Measurements from ENCODE around the gene CDC42BPA. TPM values are rescaled to one million over a fixed set of nuclear protein-coding genes. Genes with fewer than 3 reads are reported as not detected.

Gene CDC42BPA
- polyA plus RNA-seq, 3 donors = 0.20 to 0.45 (median 0.39) TPM

DNA sequence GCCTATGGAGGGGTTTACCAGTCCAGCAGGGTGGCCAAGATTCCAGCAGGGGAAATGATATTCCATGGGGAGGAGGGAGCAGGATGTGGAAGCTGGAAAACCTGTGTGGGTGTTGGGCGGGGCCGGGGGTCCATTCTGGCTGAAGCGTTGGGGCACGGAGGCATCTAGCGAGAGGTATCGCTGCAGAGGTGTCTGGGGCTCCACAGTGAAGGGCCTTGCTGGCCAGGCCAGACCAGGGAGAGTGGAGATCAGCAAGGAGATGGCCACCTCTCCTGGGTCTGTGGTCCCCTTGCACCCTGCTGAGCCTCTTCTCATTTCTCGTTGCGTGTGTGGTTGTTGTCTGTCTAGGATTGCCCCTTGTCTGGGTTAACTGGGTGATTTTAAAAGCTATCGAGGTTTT, 372.0 kb downstream of the CDC42BPA start:
- H3K9ac ChIP-seq (ENCODE audit: insufficient read depth, low read length, poor library complexity, severe bottlenecking) = no peak overlapping the region
- intact Hi-C loops (cut with micrococcal nuclease) = no loop called here

DNA sequence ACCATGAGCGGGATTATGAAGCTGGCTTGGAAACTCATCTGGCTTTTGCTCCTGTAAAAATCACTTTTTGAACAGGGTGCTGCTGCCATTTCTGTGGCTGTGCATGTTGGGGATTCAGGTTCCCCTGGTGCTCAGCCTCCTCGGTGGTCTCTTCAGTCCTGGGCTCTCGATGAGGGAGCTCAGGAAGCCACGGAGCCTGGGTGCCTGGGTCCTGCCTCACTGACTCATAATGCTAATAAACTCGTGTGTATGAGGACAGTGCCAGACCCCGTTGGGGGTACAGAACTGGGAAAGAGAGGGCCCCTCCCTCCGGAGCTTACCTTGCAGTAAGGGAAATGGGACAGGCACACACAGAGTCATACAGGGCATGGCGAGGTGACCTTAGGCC, 372.4 kb downstream of the CDC42BPA start:
- H3K4me1 ChIP-seq (ENCODE audit: control insufficient read depth in 1 of 2, insufficient read depth in 2 of 2, low read length in 2 of 2) = peaks cover 13 to 26% of the 10 kb centered on the region in 2 donors

More for the DNA sequence above, 372.0 kb downstream of the CDC42BPA start:
- Histone ChIP-seq H3K4me1 (ENCODE audit: control insufficient read depth in 1 of 2, insufficient read depth in 2 of 2, low read length in 2 of 2) (peaks cover 13 to 26% of the 10 kb centered on the region in 2 donors), H3K27ac (ENCODE audit: low read depth in 1 of 2, low read length in 2 of 2) (peak overlapping the region in 1 of 2 donors; percentile 12), H3K79me2 (ENCODE audit: insufficient read depth, low read length) (peaks cover 100% of the 10 kb centered on the region), H3K4me2 (replicated peaks; ENCODE audit: extremely low read depth, low read length, poor library complexity, severe bottlenecking) (no peak overlapping the region), H3K27me3 (ENCODE audit: control insufficient read depth in 2 of 2, insufficient read depth in 2 of 2, low read length in 2 of 2) (no peaks in the 10 kb centered on the region), H4K20me1 (ENCODE audit: insufficient read depth, low read length) (peaks cover 96% of the 10 kb centered on the region), H3K4me3 (replicated peaks in 1 of 3; ENCODE audit: low read depth in 2 of 3, low read length in 3 of 3) (no peak overlapping the region), H3K36me3 (replicated peaks in 1 of 2; ENCODE audit: control insufficient read depth in 1 of 2, insufficient read depth in 2 of 2, low read length in 2 of 2) (peaks cover 0 to 10% of the 10 kb centered on the region in 2 donors), H3K9me3 (replicated peaks in 1 of 2; ENCODE audit: control insufficient read depth in 1 of 2, insufficient read depth in 1 of 2, low read length in 2 of 2) (no peaks in the 10 kb centered on the region), H2AFZ (ENCODE audit: insufficient read depth, low read depth, low read length, poor library complexity, severe bottlenecking) (no peak overlapping the region)
- peaks cover 0 to 4% (median 3%) of the 10 kb centered on the region in 7 donors for H3K9me3 Mint-ChIP-seq
- peaks cover 4 to 20% of the 10 kb centered on the region in 2 donors for H3K36me3 Mint-ChIP-seq
- H3K27ac Mint-ChIP-seq = no peak overlapping the region
- no peak overlapping the region for H3K4me3 Mint-ChIP-seq
- peaks cover 59% of the 10 kb centered on the region for H3K4me1 Mint-ChIP-seq
- no peak for TF ChIP-seq CTCF (IDR thresholded peaks at IDR 0.05)
- WGBS (ENCODE audit: insufficient coverage) = 100% methylated on average over 6 of the region's 9 CpGs
- no peak for DNase-seq
- peaks cover 0 to 2% (median 0%) of the 10 kb centered on the region in 3 donors for H3K27me3 Mint-ChIP-seq (ENCODE audit: low read depth in 3 of 3)

More for the DNA sequence above, 372.4 kb downstream of the CDC42BPA start:
- Histone ChIP-seq H3K4me2 (replicated peaks; ENCODE audit: extremely low read depth, low read length, poor library complexity, severe bottlenecking) (no peak overlapping the region), H3K4me3 (replicated peaks in 1 of 3; ENCODE audit: low read depth in 2 of 3, low read length in 3 of 3) (no peak overlapping the region), H3K36me3 (replicated peaks in 1 of 2; ENCODE audit: control insufficient read depth in 1 of 2, insufficient read depth in 2 of 2, low read length in 2 of 2) (peaks cover 0 to 10% of the 10 kb centered on the region in 2 donors), H4K20me1 (ENCODE audit: insufficient read depth, low read length) (peaks cover 93% of the 10 kb centered on the region), H3K9ac (ENCODE audit: insufficient read depth, low read length, poor library complexity, severe bottlenecking) (no peak overlapping the region), H3K9me3 (replicated peaks in 1 of 2; ENCODE audit: control insufficient read depth in 1 of 2, insufficient read depth in 1 of 2, low read length in 2 of 2) (no peaks in the 10 kb centered on the region), H3K79me2 (ENCODE audit: insufficient read depth, low read length) (peaks cover 100% of the 10 kb centered on the region), H3K27me3 (ENCODE audit: control insufficient read depth in 2 of 2, insufficient read depth in 2 of 2, low read length in 2 of 2) (no peaks in the 10 kb centered on the region), H3K27ac (ENCODE audit: low read depth in 1 of 2, low read length in 2 of 2) (no peak overlapping the region), H2AFZ (ENCODE audit: insufficient read depth, low read depth, low read length, poor library complexity, severe bottlenecking) (no peak overlapping the region)
- Mint-ChIP-seq H3K27me3 (ENCODE audit: low read depth in 3 of 3) (peaks cover 0 to 2% (median 0%) of the 10 kb centered on the region in 3 donors), H3K27ac (peak overlapping the region in 3 of 7 donors; percentile 3 to 52 (median 27)), H3K9me3 (peaks cover 0 to 4% (median 3%) of the 10 kb centered on the region in 7 donors), H3K4me3 (no peak overlapping the region), H3K36me3 (peaks cover 4 to 20% of the 10 kb centered on the region in 2 donors), H3K4me1 (peaks cover 59% of the 10 kb centered on the region)
- no peak for DNase-seq
- WGBS (ENCODE audit: insufficient coverage) = 90% methylated on average over 8 of the region's 8 CpGs
- TF ChIP-seq CTCF (IDR thresholded peaks at IDR 0.05) = no peak
- intact Hi-C loops (cut with micrococcal nuclease) = no loop called here
